Jurkat, Clone E6-1 (cell line): ENCODE measurements around the gene GNAI2.
"Not testable (repeated sequence)": the region's sequence is repeated elsewhere in the genome, so short reads cannot be mapped to it uniquely, and the experiment has no call there.

Source experiments
- DNase-seq: peaks from one replicate; pipeline ENCODE4 v3.0.0-alpha.2; 2011; ENCODE audit warnings: low read depth, low spot score
- H3K4me3 ChIP-seq: 2 replicates; pipeline ENCODE4 v1.5.1; 2011; ENCODE audit warnings: mild to moderate bottlenecking, low read length, control low read depth, moderate library complexity

Gene GNAI2

GRCh38 chr3:50203809-50204803 lies 31.9 kb upstream of the GNAI2 start:
- H3K4me3 ChIP-seq = no peak overlapping the region
- no peak for DNase-seq

- no peak for DNase-seq
- peak within 1 kb of the TSS; percentile 42 for H3K4me3 ChIP-seq
Measured at GRCh38 chr3:50204804-50205412, 31.1 kb upstream of the GNAI2 start, which contains the start of gene SLC38A3. SLC38A3 (plus strand) TSS chr3:50205271; CDS start chr3:50214200, 8,929 bp downstream.

- peak overlapping the region; percentile 42 for H3K4me3 ChIP-seq
- peak; percentile 49 for DNase-seq
Measured at GRCh38 chr3:50205413-50206276, 30.4 kb upstream of the GNAI2 start.

GRCh38 chr3:50207359-50208042 lies 28.5 kb upstream of the GNAI2 start:
- DNase-seq = no peak
- H3K4me3 ChIP-seq = no peak overlapping the region

GRCh38 chr3:50208677-50209344 lies 27.2 kb upstream of the GNAI2 start:
- H3K4me3 ChIP-seq = no peak overlapping the region
- no peak for DNase-seq

GRCh38 chr3:50210176-50210509 lies 25.9 kb upstream of the GNAI2 start:
- no peak overlapping the region for H3K4me3 ChIP-seq
- DNase-seq = no peak

- DNase-seq = no peak
- H3K4me3 ChIP-seq = no peak overlapping the region
Measured at GRCh38 chr3:50210510-50211367, 25.3 kb upstream of the GNAI2 start.

GRCh38 chr3:50211368-50211717 lies 24.7 kb upstream of the GNAI2 start:
- DNase-seq, H3K4me3 ChIP-seq: not testable (repeated sequence)

GRCh38 chr3:50211930-50212329 lies 24.1 kb upstream of the GNAI2 start:
- DNase-seq = no peak

GRCh38 chr3:50212502-50212901 lies 23.5 kb upstream of the GNAI2 start:
- DNase-seq = no peak
- no peak overlapping the region for H3K4me3 ChIP-seq

More at GRCh38 chr3:50211930-50212329, 24.1 kb upstream of the GNAI2 start:
- H3K4me3 ChIP-seq = no peak overlapping the region

- H3K4me3 ChIP-seq = no peak overlapping the region
- DNase-seq = no peak
Measured at GRCh38 chr3:50212971-50213370, 23.0 kb upstream of the GNAI2 start.

- no peak for DNase-seq
Measured at GRCh38 chr3:50213373-50213772, 22.6 kb upstream of the GNAI2 start.

GRCh38 chr3:50214824-50215223 lies 21.2 kb upstream of the GNAI2 start:
- no peak overlapping the region for H3K4me3 ChIP-seq
- no peak for DNase-seq

More at GRCh38 chr3:50213373-50213772, 22.6 kb upstream of the GNAI2 start:
- H3K4me3 ChIP-seq = no peak overlapping the region

- DNase-seq = no peak
- H3K4me3 ChIP-seq = no peak overlapping the region
Measured at GRCh38 chr3:50215529-50215928, 20.5 kb upstream of the GNAI2 start.

GRCh38 chr3:50217681-50218080 lies 18.3 kb upstream of the GNAI2 start:
- H3K4me3 ChIP-seq = no peak overlapping the region
- no peak for DNase-seq

GRCh38 chr3:50218448-50218847 lies 17.6 kb upstream of the GNAI2 start:
- no peak overlapping the region for H3K4me3 ChIP-seq
- DNase-seq = no peak

- no peak for DNase-seq
- no peak overlapping the region for H3K4me3 ChIP-seq
Measured at GRCh38 chr3:50219285-50219684, 16.7 kb upstream of the GNAI2 start.

GRCh38 chr3:50220109-50220508 lies 15.9 kb upstream of the GNAI2 start:
- DNase-seq = no peak
- H3K4me3 ChIP-seq = no peak overlapping the region
